ENCODE results near the gene DLAT. TPM values are rescaled to one million over a fixed set of nuclear protein-coding genes. Genes with fewer than 3 reads are reported as not detected.

Gene DLAT
- total RNA-seq, 2 experiments from 2014 or later, result 10.7 to 10.8 TPM

- intact Hi-C loops (cut with DNase I, micrococcal nuclease), result no loop called here
- no peaks in the 10 kb centered on the region for H3K36me3 Mint-ChIP-seq (ENCODE audit: low read depth)
- H3K4me3 Mint-ChIP-seq, result no peak overlapping the region
- H3K4me1 Mint-ChIP-seq (ENCODE audit: low read depth), result no peaks in the 10 kb centered on the region
- ATAC-seq (ENCODE audit: poor library complexity), result no peak
- Histone ChIP-seq H3K36me3 (ENCODE audit: insufficient read depth, low read length) (no peaks in the 10 kb centered on the region), H3K27me3 (ENCODE audit: control insufficient read depth in 1 of 2, insufficient read depth in 2 of 2, low read length in 2 of 2) (no peaks in the 10 kb centered on the region), H3K9me3 (ENCODE audit: control insufficient read depth in 1 of 2, insufficient read depth in 1 of 2, low read length in 2 of 2) (no peaks in the 10 kb centered on the region), H3K4me3 (ENCODE audit: low read length) (no peak overlapping the region), H3K27ac (ENCODE audit: low read depth in 1 of 2, low read length in 2 of 2) (no peak overlapping the region), H3K4me1 (ENCODE audit: insufficient read depth, low read length) (no peaks in the 10 kb centered on the region)
- DNase-seq, result no peak
- no peak overlapping the region for H3K27ac Mint-ChIP-seq
- no peaks in the 10 kb centered on the region for H3K9me3 Mint-ChIP-seq
- ChIA-PET POLR2A (no interaction called here), CTCF (interaction anchor here (1.2 kb wide), 1 partner anchor 55 kb away, joined by 3 read pairs; no protein-coding TSS in a partner anchor)
- H3K27me3 Mint-ChIP-seq, result peaks cover 14% of the 10 kb centered on the region
- no peak for TF ChIP-seq CTCF (IDR thresholded peaks at IDR 0.05)
Measured at GRCh38 chr11:112000703-112001102, 24.5 kb upstream of the DLAT start.

- ChIA-PET CTCF (no interaction called here), POLR2A (interaction anchor here (0.6 kb wide), 1 partner anchor 23 kb away, joined by 3 read pairs; the partner anchor contains the start of gene DLAT)
- no peak overlapping the region for H3K4me3 Mint-ChIP-seq
- ATAC-seq (ENCODE audit: poor library complexity) (no peak), DNase-seq (no peak)
- no peaks in the 10 kb centered on the region for H3K9me3 Mint-ChIP-seq
- H3K36me3 Mint-ChIP-seq (ENCODE audit: low read depth), result no peaks in the 10 kb centered on the region
- H3K27me3 Mint-ChIP-seq, result peaks cover 24% of the 10 kb centered on the region
- no peak for TF ChIP-seq CTCF (IDR thresholded peaks at IDR 0.05)
- intact Hi-C loops (cut with DNase I, micrococcal nuclease), result no loop called here
- no peak overlapping the region for H3K27ac Mint-ChIP-seq
- Histone ChIP-seq H3K4me1 (ENCODE audit: insufficient read depth, low read length) (no peaks in the 10 kb centered on the region), H3K36me3 (ENCODE audit: insufficient read depth, low read length) (no peaks in the 10 kb centered on the region), H3K27ac (ENCODE audit: low read depth in 1 of 2, low read length in 2 of 2) (no peak overlapping the region), H3K9me3 (ENCODE audit: control insufficient read depth in 1 of 2, insufficient read depth in 1 of 2, low read length in 2 of 2) (no peaks in the 10 kb centered on the region), H3K4me3 (ENCODE audit: low read length) (no peak overlapping the region), H3K27me3 (ENCODE audit: control insufficient read depth in 1 of 2, insufficient read depth in 2 of 2, low read length in 2 of 2) (no peaks in the 10 kb centered on the region)
- H3K4me1 Mint-ChIP-seq (ENCODE audit: low read depth), result no peaks in the 10 kb centered on the region
Measured at GRCh38 chr11:112002491-112003216, 22.6 kb upstream of the DLAT start.

- H3K36me3 ChIP-seq (ENCODE audit: insufficient read depth, low read length), result no peaks in the 10 kb centered on the region
- Mint-ChIP-seq H3K27me3 (peaks cover 34% of the 10 kb centered on the region), H3K4me1 (ENCODE audit: low read depth) (no peaks in the 10 kb centered on the region), H3K9me3 (no peaks in the 10 kb centered on the region), H3K27ac (no peak overlapping the region), H3K4me3 (no peak overlapping the region), H3K36me3 (ENCODE audit: low read depth) (no peaks in the 10 kb centered on the region)
- ChIA-PET CTCF (no interaction called here), POLR2A (no interaction called here)
- no peaks in the 10 kb centered on the region for H3K27me3 ChIP-seq (ENCODE audit: control insufficient read depth in 1 of 2, insufficient read depth in 2 of 2, low read length in 2 of 2)
- intact Hi-C loops (cut with DNase I, micrococcal nuclease), result no loop called here
- no peak overlapping the region for H3K4me3 ChIP-seq (ENCODE audit: low read length)
- no peaks in the 10 kb centered on the region for H3K4me1 ChIP-seq (ENCODE audit: insufficient read depth, low read length)
- no peak overlapping the region for H3K27ac ChIP-seq (ENCODE audit: low read depth in 1 of 2, low read length in 2 of 2)
- DNase-seq (peak in 4 of 14 experiments; percentile 7 to 26 (median 22)), ATAC-seq (ENCODE audit: poor library complexity) (peak; percentile 73)
- H3K9me3 ChIP-seq (ENCODE audit: control insufficient read depth in 1 of 2, insufficient read depth in 1 of 2, low read length in 2 of 2), result no peaks in the 10 kb centered on the region
- no peak for TF ChIP-seq CTCF (IDR thresholded peaks at IDR 0.05)
Measured at GRCh38 chr11:112004389-112004788, 20.8 kb upstream of the DLAT start.

All from CD4-positive, alpha-beta T cell (primary cell).